ENCODE results near the gene CALHM1. TPM values are rescaled to one million over a fixed set of nuclear protein-coding genes. Genes with fewer than 3 reads are reported as not detected.

CALHM1 gene
- total RNA-seq, 1 donor from 2014 or later, result not detected

GRCh38 chr10:103479135-103479534 is 20.4 kb upstream of the CALHM1 start, which contains the start of gene CALHM3:
TSS of gene CALHM3 (minus strand) at chr10:103479240. CDS start at chr10:103479032, 208 bp downstream.
- H3K4me3 ChIP-seq, result no peak within 1 kb of the TSS
- H3K27me3 ChIP-seq, result no peaks in the 10 kb centered on the region
- TF ChIP-seq CTCF (IDR thresholded peaks at IDR 0.05), result no peak
- no peaks in the 10 kb centered on the region for H3K9me3 ChIP-seq
- H3K27ac ChIP-seq, result no peak within 1 kb of the TSS
- DNase-seq (ENCODE audit: low spot score in 2 of 2), result no peak
- intact Hi-C loops (cut with DNase I), result no loop called here
- H3K36me3 ChIP-seq, result no peaks in the 10 kb centered on the region
- H3K4me1 ChIP-seq, result no peaks in the 10 kb centered on the region

DNA sequence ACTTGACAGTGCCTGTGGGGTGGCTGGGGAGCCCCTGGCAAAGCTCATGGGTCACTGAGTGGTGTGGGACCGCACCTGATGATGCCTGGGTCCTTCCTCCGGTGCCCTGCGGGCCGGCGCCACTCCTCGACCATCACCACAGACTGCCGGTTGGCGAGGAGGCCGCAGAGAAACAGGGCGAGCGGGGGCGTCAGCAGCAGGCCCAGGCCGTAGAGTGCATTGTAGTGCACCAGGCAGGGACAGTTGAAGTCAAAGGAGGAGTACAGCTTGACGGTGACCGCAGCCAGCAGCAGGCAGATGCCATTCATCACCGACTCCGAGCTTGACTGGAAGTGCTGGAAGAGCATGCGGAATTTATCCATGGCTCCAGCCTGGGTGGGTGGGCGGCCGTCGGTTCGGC is 20.0 kb upstream of the CALHM1 start:
- TF ChIP-seq CTCF (IDR thresholded peaks at IDR 0.05), result no peak
- no peaks in the 10 kb centered on the region for H3K4me1 ChIP-seq
- H3K36me3 ChIP-seq, result no peaks in the 10 kb centered on the region
- no peak overlapping the region for H3K27ac ChIP-seq
- intact Hi-C loops (cut with DNase I), result no loop called here
- DNase-seq (ENCODE audit: low spot score in 2 of 2), result no peak
- H3K27me3 ChIP-seq, result no peaks in the 10 kb centered on the region
- no peak overlapping the region for H3K4me3 ChIP-seq
- no peaks in the 10 kb centered on the region for H3K9me3 ChIP-seq

GRCh38 chr10:103476046-103476768 is 17.5 kb upstream of the CALHM1 start:
- H3K9me3 ChIP-seq, result no peaks in the 10 kb centered on the region
- H3K27ac ChIP-seq, result no peak overlapping the region
- TF ChIP-seq CTCF (IDR thresholded peaks at IDR 0.05), result no peak
- no peaks in the 10 kb centered on the region for H3K27me3 ChIP-seq
- intact Hi-C loops (cut with DNase I), result no loop called here
- no peak for DNase-seq (ENCODE audit: low spot score in 2 of 2)
- H3K4me1 ChIP-seq, result no peaks in the 10 kb centered on the region
- no peaks in the 10 kb centered on the region for H3K36me3 ChIP-seq
- no peak overlapping the region for H3K4me3 ChIP-seq

DNA sequence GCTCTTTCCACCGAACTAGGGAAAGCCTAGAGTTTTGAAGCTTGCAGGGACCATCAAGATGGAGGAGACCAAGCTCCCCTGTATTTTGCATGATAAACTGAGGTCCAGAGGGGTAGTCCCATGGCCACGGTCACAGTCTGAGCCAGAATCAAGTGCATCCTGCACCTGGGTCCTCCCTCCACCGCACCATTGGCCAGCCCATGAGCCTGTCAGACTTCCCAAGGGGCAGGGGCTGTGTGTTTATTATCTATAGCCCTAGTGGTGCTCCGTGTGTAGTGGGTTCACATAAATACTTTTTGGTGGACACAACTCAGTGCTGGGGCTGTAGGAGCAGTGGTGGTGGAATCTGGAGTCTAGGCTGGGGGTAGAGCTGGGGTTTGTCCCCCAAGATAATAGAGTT is 16.7 kb upstream of the CALHM1 start:
- intact Hi-C loops (cut with DNase I), result no loop called here
- Histone ChIP-seq H3K27ac (no peak overlapping the region), H3K36me3 (no peaks in the 10 kb centered on the region), H3K4me1 (no peaks in the 10 kb centered on the region), H3K27me3 (no peaks in the 10 kb centered on the region), H3K9me3 (no peaks in the 10 kb centered on the region), H3K4me3 (no peak overlapping the region)
- no peak for DNase-seq (ENCODE audit: low spot score in 2 of 2)
- no peak for TF ChIP-seq CTCF (IDR thresholded peaks at IDR 0.05)

DNA sequence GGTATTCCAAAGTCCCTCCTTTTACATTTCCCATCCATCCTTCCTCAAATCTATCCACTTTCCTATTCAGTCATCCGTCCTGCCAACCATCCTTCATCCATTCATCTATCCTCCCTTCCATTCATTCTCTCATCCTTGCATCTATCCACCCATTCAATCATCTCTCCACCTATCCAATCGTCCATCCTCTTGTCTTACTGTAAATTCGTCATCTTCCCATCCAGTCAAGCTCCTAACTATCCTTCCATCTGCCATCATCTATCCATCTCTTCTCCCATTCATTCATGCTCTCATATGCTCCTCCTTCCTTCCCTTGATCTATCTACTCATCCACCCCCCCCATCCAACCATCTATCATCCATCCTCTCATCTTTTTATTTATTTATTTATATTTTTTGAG is 15.4 kb upstream of the CALHM1 start:
- no peak overlapping the region for H3K27ac ChIP-seq
- H3K4me3 ChIP-seq, result no peak overlapping the region
- no peaks in the 10 kb centered on the region for H3K4me1 ChIP-seq
- no peak for DNase-seq (ENCODE audit: low spot score in 2 of 2)
- no peak for TF ChIP-seq CTCF (IDR thresholded peaks at IDR 0.05)
- no peaks in the 10 kb centered on the region for H3K27me3 ChIP-seq
- no peaks in the 10 kb centered on the region for H3K9me3 ChIP-seq
- intact Hi-C loops (cut with DNase I), result no loop called here
- no peaks in the 10 kb centered on the region for H3K36me3 ChIP-seq
